Measurements from ENCODE around the gene OR8K3.

The OR8K3 gene

DNA sequence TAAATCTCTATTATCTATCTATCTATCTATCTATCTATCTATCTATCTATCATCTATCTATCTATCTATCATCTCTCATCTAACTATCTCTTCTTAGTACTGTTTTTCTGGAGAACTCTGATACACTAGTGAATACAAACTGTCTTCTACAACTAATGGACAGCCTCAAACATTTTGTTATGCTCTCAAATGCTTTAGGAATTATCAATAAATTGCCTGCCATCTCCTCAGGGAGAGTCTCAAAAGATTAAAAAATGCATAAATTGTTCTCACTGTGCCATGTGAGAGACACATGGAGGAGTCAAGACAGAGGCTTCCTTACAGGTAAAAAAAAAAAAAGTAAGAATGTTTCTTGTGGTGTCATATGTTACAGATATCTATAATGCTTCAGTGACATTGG is at the start of gene OR8K3:
Gene OR8K3 (plus strand): TSS at position 301 of the 400 bp plus-strand sequence. CDS start 3,163 bp downstream, outside the sequence.
- no peak for DNase-seq

DNA sequence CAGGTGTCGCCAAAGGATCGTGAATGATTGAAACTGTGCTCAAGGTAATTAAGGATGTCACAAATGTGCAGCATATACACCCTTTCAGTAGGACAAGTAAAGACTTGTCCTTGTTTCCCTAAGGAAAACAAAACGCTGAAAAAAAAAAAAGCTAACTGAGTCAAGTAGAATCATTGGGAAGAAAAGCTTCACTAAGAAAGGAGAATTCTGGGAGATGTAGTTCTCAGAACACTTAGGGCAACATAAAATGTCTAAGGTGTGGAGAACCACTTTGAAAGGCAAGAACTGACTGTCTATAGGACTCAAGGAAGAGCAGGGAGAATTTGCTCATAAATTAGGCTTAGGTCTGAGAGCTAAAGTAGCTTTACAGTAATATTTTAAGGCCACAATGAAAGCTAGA is 43.9 kb upstream of the OR8K3 start:
- DNase-seq: no peak

DNA sequence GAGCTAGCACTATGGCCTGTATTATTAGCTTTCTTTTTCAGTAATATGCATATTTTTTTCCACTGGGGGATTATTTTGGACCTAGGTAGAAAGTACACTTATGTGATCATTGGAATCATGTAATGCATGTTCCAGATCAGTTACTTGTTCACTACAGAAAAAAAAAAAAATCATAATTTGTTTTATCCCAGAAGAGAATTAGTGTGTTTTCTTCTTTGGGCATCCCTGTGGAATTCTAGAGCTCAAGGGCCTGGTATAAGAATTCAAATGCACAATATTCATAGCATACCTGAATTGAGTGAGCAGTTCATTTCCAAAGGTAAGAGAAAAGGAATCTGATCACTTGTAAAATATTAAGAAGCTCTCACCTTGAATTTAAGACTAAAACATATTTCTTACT is 41.1 kb upstream of the OR8K3 start, which contains the start of gene OR5T1:
Gene OR5T1 (plus strand): TSS at position 301 of the 400 bp plus-strand sequence. CDS start 1,485 bp downstream, outside the sequence.
- DNase-seq: no peak

DNA sequence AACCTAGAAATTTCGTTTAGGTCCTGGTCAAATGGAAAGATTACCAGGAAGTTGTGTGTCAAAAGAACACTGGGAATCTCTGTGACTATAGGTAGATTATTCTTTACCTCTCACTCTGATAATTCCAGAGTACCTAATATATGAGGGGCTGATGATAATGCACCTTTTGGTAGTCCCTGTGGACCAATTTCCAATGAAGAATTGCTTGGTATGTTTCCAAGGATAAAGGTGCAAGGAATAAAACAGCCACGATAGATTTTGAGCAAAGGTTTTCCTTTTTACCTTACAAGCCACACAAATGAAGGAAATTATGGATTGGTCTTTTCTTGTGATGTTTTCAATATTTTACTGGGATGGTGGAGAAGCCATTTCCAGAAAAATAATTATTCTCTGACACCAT is 22.8 kb upstream of the OR8K3 start, which contains the start of gene OR8H1:
Gene OR8H1 (minus strand): TSS at position 101 of the 400 bp plus-strand sequence. CDS start 1,192 bp downstream, outside the sequence.
- no peak for DNase-seq

DNA sequence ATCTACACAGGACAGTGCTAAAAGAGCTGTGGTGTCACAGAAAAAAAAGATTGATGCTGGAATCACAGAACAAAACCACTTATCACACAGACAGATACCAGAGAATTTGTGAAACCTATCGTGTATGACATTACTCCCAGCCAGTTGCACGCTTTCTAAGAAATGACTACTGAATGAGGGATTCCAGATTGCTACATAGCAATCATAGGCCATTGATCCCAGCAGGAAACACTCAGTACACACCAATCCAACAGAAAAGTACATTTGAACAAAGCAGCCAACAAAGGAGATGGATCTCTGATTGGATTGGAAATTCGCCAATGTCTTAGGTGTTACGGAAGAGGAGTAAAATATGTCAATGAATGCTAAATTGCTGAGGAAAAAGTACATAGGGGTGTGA is 18.0 kb upstream of the OR8K3 start:
- DNase-seq: no peak

DNA sequence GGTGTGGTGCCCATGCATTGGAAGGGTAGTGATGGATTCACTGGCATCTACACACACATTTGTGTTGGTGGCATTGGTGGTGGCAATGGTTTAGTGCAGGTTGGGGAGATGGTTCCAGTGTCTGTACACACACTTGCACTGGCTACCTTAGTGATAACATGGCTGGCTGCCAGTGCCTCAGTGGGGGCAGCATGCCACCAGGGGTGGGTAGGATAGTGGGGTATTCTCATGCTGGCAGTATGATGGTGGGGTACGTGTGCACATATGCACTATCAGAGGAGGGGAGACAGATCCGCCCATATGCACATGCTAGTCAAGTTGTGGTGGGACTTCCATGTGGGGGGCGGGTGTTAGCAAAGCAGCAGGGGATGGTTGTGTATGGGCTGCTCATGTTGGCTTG is 7.1 kb upstream of the OR8K3 start:
- DNase-seq: no peak

DNA sequence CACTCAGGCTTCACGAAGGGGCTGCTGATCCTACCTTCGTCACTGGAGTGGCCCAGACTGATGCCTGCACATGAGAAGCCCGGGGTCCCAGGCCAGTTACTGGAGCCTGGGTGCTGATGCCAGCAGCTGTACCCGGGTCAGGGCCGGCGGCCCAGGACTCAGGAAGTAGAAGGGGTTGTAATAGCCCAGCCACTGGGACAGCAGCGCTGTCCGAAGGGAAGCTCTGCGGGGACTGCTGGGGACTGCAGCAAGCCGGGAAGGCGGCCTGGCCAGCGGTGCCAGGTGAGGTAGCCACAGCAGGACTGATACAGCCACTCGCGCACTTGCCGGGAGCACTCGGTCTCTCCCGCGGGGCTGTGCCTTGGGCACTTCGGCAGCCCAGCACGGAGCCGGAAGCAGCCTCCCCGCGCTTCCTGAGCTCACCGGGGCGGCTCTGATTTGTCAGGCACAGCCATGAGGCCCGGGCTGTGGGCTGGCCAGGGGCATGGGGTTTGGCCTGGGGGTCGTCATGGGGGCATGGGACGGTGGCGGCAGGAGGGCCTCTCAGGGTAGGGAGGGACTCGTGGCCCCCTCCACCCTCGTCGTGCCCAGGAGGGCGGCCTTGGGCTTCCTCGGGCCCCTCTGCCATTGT is 17.0 kb downstream of the OR8K3 start:
- DNase-seq: no peak

DNA sequence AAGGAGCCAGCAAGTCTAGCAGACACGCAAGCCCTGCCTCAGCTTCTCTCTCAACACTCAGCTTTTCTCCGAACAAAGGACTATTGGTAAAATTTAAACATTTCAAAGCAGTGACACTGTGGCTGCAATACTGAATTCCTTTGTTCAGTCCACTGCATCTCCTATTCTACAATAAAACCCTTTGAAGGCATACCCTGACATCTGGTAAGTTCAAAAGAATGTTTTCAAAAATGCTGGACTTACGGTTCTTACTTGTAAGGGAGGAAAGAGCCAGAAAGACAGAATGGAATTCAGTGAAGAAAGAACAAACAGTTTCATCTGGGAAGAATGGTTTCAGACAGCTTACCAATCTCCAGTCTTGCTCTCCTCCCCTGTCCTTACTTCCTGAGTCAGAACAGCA is 18.2 kb downstream of the OR8K3 start:
- DNase-seq: no peak

DNA sequence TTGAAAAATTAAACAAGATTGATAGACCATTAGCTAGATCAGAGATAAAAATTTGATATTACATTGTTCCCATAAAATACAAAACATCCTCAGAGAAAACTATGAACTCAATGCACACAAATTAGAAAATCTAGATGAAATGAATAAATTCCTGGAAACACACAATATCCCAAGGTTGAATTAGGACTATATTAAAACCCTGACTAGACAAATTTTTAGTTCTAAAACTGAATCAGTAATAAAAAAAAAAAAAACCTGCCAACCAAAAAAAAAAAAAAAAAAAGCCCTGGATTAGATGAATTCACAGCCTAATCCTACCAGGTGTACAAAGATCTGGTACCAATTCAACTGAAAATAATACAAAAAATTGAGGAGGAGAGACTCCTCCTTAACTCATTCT is 25.3 kb downstream of the OR8K3 start:
- DNase-seq: no peak

DNA sequence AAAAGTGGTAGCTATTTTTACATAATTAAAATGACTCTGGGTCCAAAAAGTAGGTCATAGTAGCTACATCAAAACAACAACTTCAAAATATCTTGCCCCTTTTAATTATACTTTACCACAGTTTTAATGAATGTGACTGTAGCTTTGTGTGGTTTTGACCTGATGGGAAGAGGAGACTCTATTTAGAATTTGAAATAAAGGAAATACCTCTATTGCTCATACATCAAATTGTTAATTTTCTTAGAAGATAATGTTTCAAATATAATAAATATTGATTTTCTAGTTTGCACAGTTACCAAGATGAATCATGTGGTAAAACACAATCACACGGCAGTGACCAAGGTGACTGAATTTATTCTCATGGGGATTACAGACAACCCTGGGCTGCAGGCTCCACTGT is 30.8 kb downstream of the OR8K3 start, which contains the start of gene OR8K1:
Gene OR8K1 (plus strand): TSS at position 301 of the 400 bp plus-strand sequence. CDS start 0 bp downstream, at position 301.
- DNase-seq: no peak

DNA sequence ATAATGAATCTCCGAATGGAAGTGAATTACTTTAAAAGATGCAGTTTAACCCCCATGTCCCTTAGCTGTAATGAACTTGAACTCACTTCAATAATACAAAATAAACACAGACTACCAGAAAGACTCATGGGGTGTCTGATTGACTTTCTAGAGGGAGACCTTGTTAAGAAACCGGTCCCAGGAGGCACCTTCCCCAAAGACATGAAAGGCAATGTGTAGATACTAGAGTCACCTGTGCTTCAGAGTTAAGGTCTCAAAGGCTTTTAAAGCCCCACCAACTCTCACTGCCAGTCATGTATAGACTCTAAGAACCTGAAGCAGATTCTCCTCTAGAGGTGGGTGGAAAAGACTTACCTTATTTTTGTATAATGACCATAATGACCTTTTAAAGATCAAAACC is 39.0 kb downstream of the OR8K3 start, which contains the start of gene OR8J1:
Gene OR8J1 (plus strand): TSS at position 301 of the 400 bp plus-strand sequence. CDS start 5,956 bp downstream, outside the sequence.
- no peak for DNase-seq

Measured in suppressor macrophage treated with lipopolysaccharide for 1 hour (primary cell).